SJCRH30 (cell line): ENCODE data around the gene PTPN3. TPM values are rescaled to one million over a fixed set of nuclear protein-coding genes. Genes with fewer than 3 reads are reported as not detected.

Source experiments
- DNase-seq, 2 experiments: peaks; one replicate each; pipeline ENCODE4 v3.0.0-alpha.2; 2015 to 2020
- H3K27ac ChIP-seq: fragments of 250-450 bp; sonication (Bioruptor Pico); 2 replicates; pipeline ENCODE4 v1.5.1; 2020; ENCODE audit warnings: mild to moderate bottlenecking, moderate library complexity
- H3K27me3 ChIP-seq: fragments of 250-450 bp; sonication (Bioruptor Pico); 2 replicates; pipeline ENCODE4 v1.5.1; 2020; ENCODE audit warnings: mild to moderate bottlenecking, moderate library complexity
- H3K36me3 ChIP-seq: fragments of 250-450 bp; sonication (Bioruptor Pico); 2 replicates; pipeline ENCODE4 v1.5.1; 2020; ENCODE audit warnings: mild to moderate bottlenecking, moderate library complexity
- H3K4me1 ChIP-seq: fragments of 250-450 bp; sonication (Bioruptor Pico); 2 replicates; pipeline ENCODE4 v1.5.1; 2020; ENCODE audit warnings: mild to moderate bottlenecking, moderate library complexity
- H3K4me3 ChIP-seq: fragments of 250-450 bp; sonication (Bioruptor Pico); 2 replicates; pipeline ENCODE4 v1.5.1; 2020; ENCODE audit warnings: mild to moderate bottlenecking, moderate library complexity
- H3K9me3 ChIP-seq: fragments of 250-450 bp; sonication (Bioruptor Pico); replicated peaks from 2 replicates; pipeline ENCODE4 v1.5.1; 2020; ENCODE audit warnings: mild to moderate bottlenecking, moderate library complexity
- total RNA-seq: library from RNA; depleted of rRNA; stranded (reverse); fragments of >200 nt; shearing (Covaris generic); gene quantifications from 2 replicates; pipeline ENCODE4 v1.2.3, GENCODE V29; 2014

PTPN3 gene
- total RNA-seq, 1 experiment from 2014 or later, result 8.1 TPM

DNA sequence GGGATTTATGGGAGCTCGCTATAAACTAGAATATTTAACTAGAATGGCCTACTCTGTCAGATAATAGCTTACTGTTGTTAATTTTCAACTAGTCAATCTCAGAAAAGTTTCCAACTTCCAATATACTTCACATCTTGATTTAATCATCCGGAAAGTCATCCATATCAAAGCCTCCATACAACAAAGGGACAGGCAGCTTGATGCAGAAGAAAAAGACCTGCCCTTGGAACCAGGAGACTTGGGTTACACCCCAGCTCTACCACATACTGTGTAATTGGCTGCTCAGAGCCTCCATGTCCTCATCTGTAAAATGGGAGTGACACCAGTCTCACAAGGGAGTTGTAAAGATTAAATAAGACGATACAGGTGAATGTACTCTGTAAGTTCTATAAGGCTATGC is 1.9 kb downstream of the PTPN3 start:
- peaks cover 4% of the 10 kb centered on the region; the same call in 1 of the 2 replicates for H3K27me3 ChIP-seq

GRCh38 chr9:109493648-109494047 is 4.5 kb downstream of the PTPN3 start:
- Histone ChIP-seq H3K36me3 (no peaks in the 10 kb centered on the region), H3K27me3 (peaks cover 3% of the 10 kb centered on the region; the same call in 1 of the 2 replicates), H3K9me3 (no peaks in the 10 kb centered on the region), H3K27ac (no peak overlapping the region), H3K4me1 (no peaks in the 10 kb centered on the region), H3K4me3 (no peak overlapping the region)
- DNase-seq, result no peak

More for the DNA sequence above, 1.9 kb downstream of the PTPN3 start:
- Histone ChIP-seq H3K27ac (no peak overlapping the region), H3K9me3 (no peaks in the 10 kb centered on the region), H3K4me3 (no peak overlapping the region), H3K36me3 (no peaks in the 10 kb centered on the region), H3K4me1 (peaks cover 3% of the 10 kb centered on the region; the same call in 1 of the 2 replicates)
- DNase-seq, result no peak

DNA sequence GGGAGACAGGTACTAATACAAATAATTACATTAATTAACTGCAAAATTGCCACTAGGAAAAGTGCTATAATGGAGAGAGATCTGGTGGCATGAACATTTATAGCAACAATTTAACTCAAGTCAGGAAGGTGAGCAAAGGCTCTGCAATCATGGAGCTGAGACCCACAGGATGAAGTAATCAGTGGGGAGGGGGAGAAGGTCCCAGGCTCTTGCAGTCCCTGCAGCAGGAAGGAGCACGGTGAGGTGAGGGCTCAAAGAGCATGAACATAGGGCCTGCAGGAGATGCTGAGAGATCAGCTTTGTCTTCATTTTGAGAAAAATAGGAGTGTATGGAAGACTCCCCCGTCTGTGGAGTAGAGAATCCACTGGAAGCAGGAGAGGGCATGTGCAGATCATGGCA is 6.5 kb downstream of the PTPN3 start:
- Histone ChIP-seq H3K4me3 (no peak overlapping the region), H3K27me3 (no peaks in the 10 kb centered on the region), H3K36me3 (no peaks in the 10 kb centered on the region), H3K27ac (no peak overlapping the region), H3K4me1 (no peaks in the 10 kb centered on the region), H3K9me3 (no peaks in the 10 kb centered on the region)
- DNase-seq, result no peak

GRCh38 chr9:109488791-109489492 is 9.2 kb downstream of the PTPN3 start:
- Histone ChIP-seq H3K27ac (no peak overlapping the region), H3K4me3 (no peak overlapping the region), H3K27me3 (no peaks in the 10 kb centered on the region), H3K4me1 (no peaks in the 10 kb centered on the region), H3K36me3 (no peaks in the 10 kb centered on the region; the same call in 1 of the 2 replicates), H3K9me3 (no peaks in the 10 kb centered on the region)
- no peak for DNase-seq

GRCh38 chr9:109488351-109488750 is 9.8 kb downstream of the PTPN3 start:
- no peak overlapping the region for H3K27ac ChIP-seq

DNA sequence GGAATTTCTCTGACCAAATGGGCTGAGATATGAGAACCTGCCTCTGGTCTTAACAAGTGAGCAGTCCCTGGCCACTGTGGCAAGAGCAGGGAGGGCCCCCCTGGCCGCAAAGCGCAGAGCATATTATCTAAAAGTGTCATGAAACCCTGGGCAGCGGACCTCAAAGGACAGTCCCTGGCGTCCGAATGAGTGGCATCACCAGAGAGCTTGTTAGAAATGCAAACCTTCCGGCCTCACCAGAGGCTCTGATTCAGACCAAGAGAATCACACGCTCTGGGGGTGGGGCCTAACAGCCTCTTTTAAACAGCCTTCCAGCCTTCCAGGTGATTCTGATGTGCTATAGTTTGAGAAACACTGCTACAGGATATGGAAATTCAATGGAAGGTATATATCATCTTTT is 10.9 kb downstream of the PTPN3 start:
- Histone ChIP-seq H3K9me3 (no peaks in the 10 kb centered on the region), H3K4me1 (no peaks in the 10 kb centered on the region), H3K4me3 (no peak overlapping the region)

More at GRCh38 chr9:109488351-109488750, 9.8 kb downstream of the PTPN3 start:
- Histone ChIP-seq H3K9me3 (no peaks in the 10 kb centered on the region), H3K36me3 (no peaks in the 10 kb centered on the region; the same call in 1 of the 2 replicates), H3K4me3 (no peak overlapping the region), H3K4me1 (no peaks in the 10 kb centered on the region), H3K27me3 (no peaks in the 10 kb centered on the region)
- no peak for DNase-seq

GRCh38 chr9:109483744-109484429 is 14.2 kb downstream of the PTPN3 start:
- no peaks in the 10 kb centered on the region; the same call in 1 of the 2 replicates for H3K36me3 ChIP-seq
- no peak for DNase-seq
- no peaks in the 10 kb centered on the region for H3K9me3 ChIP-seq
- no peaks in the 10 kb centered on the region for H3K27me3 ChIP-seq
- no peaks in the 10 kb centered on the region for H3K4me1 ChIP-seq
- no peak overlapping the region for H3K27ac ChIP-seq
- H3K4me3 ChIP-seq, result no peak overlapping the region

More for the DNA sequence above, 10.9 kb downstream of the PTPN3 start:
- no peak overlapping the region for H3K27ac ChIP-seq
- no peaks in the 10 kb centered on the region for H3K27me3 ChIP-seq
- no peak for DNase-seq
- no peaks in the 10 kb centered on the region; the same call in 1 of the 2 replicates for H3K36me3 ChIP-seq

GRCh38 chr9:109482391-109482916 is 15.7 kb downstream of the PTPN3 start:
- Histone ChIP-seq H3K4me1 (peaks cover 9% of the 10 kb centered on the region; the same call in 1 of the 2 replicates), H3K27ac (no peak overlapping the region), H3K36me3 (no peaks in the 10 kb centered on the region; the same call in 1 of the 2 replicates), H3K4me3 (no peak overlapping the region), H3K27me3 (0 out of 2 replicates have a peak, but pooled peaks cover 2% of the 10 kb centered on the region), H3K9me3 (no peaks in the 10 kb centered on the region)
- DNase-seq, result no peak

DNA sequence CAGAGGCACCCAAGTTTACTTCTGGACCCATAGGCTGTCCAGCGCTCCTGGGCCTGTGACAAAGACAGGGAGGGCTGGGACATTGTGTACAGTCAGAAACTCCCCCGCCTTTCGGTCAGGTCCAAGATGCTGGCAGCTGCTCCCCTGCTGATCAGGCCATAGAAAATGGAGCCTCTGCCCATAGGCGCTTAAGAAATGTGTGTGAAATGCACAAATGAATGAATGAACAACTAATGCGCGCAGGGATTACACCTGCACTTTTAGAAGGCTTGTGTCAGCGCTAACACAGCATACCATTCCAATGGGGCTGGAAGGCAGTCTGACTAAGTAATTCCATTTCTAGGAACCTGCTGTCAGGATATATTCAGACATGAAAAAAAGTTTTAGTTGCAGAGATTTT is 16.3 kb downstream of the PTPN3 start:
- Histone ChIP-seq H3K36me3 (no peaks in the 10 kb centered on the region; the same call in 1 of the 2 replicates), H3K27ac (no peak overlapping the region), H3K9me3 (no peaks in the 10 kb centered on the region), H3K4me3 (no peak overlapping the region), H3K27me3 (0 out of 2 replicates have a peak, but pooled peaks cover 2% of the 10 kb centered on the region), H3K4me1 (peaks cover 12% of the 10 kb centered on the region; the same call in 1 of the 2 replicates)
- no peak for DNase-seq

DNA sequence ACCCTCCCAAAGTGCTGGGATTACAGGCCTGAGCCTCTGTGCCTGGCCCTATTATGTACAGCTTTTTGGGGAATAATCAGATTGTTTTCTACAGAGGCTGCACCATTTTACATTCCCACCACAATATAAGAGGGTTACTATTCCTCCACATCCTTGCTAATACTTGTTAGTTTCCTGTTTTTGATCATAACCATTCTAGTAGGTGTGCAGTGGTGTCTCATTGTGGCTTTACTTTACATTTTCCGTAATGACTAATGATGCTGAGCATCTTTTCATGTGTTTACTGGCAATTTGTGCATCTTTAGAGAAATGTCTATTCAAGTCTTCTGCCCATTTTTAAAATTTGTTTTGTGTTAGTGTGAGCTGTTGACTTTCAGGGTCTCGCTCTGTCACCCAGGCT is 18.3 kb downstream of the PTPN3 start:
- Histone ChIP-seq H3K4me3 (no peak overlapping the region), H3K27me3 (0 out of 2 replicates have a peak, but pooled peaks cover 2% of the 10 kb centered on the region), H3K36me3 (no peaks in the 10 kb centered on the region; the same call in 1 of the 2 replicates), H3K9me3 (no peaks in the 10 kb centered on the region), H3K27ac (no peak overlapping the region), H3K4me1 (peaks cover 12% of the 10 kb centered on the region; the same call in 1 of the 2 replicates)
- no peak for DNase-seq

- no peak for DNase-seq
- 0 out of 2 replicates have a peak, but pooled peaks cover 2% of the 10 kb centered on the region for H3K27me3 ChIP-seq
- no peaks in the 10 kb centered on the region for H3K36me3 ChIP-seq
- no peak overlapping the region for H3K4me3 ChIP-seq
- H3K4me1 ChIP-seq, result peaks cover 12% of the 10 kb centered on the region; the same call in 1 of the 2 replicates
- H3K27ac ChIP-seq, result no peak overlapping the region
- H3K9me3 ChIP-seq, result no peaks in the 10 kb centered on the region
These were observed 19.3 kb downstream of the PTPN3 start for GRCh38 chr9:109478665-109479380.

- H3K27me3 ChIP-seq, result 0 out of 2 replicates have a peak, but pooled peaks cover 2% of the 10 kb centered on the region
- H3K9me3 ChIP-seq, result no peaks in the 10 kb centered on the region
- no peak overlapping the region for H3K4me3 ChIP-seq
- peaks cover 12% of the 10 kb centered on the region; the same call in 1 of the 2 replicates for H3K4me1 ChIP-seq
- no peak for DNase-seq
- H3K27ac ChIP-seq, result no peak overlapping the region
- H3K36me3 ChIP-seq, result no peaks in the 10 kb centered on the region
These were observed 20.0 kb downstream of the PTPN3 start for GRCh38 chr9:109478051-109478563.

GRCh38 chr9:109477258-109478050 is 20.7 kb downstream of the PTPN3 start:
- DNase-seq, result peak; percentile 34 to 59
- Histone ChIP-seq H3K36me3 (no peaks in the 10 kb centered on the region), H3K4me3 (no peak overlapping the region), H3K27me3 (0 out of 2 replicates have a peak, but pooled peaks cover 2% of the 10 kb centered on the region), H3K4me1 (peaks cover 12% of the 10 kb centered on the region; the same call in 1 of the 2 replicates), H3K9me3 (no peaks in the 10 kb centered on the region), H3K27ac (no peak overlapping the region)
